ENCODE data around the gene GSDMA.
A peak's percentile ranks its signal among the peaks of the same experiment; 100 is the strongest.

The GSDMA gene

DNA sequence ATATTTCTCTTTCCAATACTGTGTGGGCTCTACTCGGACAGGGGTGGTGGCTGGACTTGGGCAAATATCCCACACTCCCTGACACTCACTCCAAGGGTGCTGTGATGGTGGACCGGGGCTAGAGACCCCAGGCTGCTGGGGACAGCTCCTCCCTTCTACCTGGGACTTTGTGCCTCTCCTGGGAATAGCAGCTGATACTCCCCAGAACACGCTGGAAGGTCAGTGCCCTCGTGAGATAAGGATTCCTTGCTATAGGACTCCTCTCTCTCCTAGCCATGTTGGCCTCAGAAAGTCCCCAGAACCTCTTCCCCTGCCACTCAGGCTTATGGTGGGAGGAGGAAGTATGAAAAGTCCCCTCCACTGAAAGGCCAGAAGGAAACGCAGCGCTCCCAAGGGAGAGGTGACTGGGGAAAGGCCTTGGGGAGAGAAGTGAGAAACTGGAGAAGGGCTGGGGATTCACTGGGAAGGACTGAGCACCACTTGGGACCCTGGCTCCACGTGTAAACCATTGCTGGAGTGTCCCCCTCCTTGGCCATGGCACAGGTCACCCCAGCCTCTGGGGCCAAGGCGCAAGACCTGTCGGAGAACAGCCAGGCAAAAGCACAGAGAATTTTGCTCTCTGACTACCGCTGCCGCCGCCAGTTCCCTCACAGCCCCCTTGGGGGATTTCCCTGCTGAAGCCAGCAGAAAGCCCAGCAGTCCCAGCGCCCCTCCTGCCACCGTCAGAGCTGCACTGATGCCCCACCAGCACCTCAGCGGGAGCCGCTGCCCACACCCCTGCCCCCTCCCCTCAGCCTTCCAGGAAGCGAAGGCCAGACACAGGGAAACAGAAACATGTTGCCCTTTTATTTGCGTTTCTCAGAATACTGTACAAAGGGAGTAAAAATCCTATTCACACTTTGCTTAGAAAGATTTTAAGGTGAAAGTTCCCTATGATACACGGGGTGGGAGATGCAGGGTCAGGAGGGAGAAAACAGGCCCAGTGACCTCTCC is 42.3 kb upstream of the GSDMA start:
- TF ChIP-seq, protein P1, sequence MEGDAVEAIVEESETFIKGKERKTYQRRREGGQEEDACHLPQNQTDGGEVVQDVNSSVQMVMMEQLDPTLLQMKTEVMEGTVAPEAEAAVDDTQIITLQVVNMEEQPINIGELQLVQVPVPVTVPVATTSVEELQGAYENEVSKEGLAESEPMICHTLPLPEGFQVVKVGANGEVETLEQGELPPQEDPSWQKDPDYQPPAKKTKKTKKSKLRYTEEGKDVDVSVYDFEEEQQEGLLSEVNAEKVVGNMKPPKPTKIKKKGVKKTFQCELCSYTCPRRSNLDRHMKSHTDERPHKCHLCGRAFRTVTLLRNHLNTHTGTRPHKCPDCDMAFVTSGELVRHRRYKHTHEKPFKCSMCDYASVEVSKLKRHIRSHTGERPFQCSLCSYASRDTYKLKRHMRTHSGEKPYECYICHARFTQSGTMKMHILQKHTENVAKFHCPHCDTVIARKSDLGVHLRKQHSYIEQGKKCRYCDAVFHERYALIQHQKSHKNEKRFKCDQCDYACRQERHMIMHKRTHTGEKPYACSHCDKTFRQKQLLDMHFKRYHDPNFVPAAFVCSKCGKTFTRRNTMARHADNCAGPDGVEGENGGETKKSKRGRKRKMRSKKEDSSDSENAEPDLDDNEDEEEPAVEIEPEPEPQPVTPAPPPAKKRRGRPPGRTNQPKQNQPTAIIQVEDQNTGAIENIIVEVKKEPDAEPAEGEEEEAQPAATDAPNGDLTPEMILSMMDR (IDR thresholded peaks at IDR 0.05; ENCODE audit: low read depth, low read length), result no peak
- H3K4me3 ChIP-seq (ENCODE audit: low read depth, low read length), result no peak overlapping the region
- no peak overlapping the region for H3K27ac ChIP-seq
- peaks cover 42% of the 10 kb centered on the region for H3K36me3 ChIP-seq
- H3K9me3 ChIP-seq (ENCODE audit: severe bottlenecking), result no peaks in the 10 kb centered on the region
- no peak for DNase-seq
- H3K27me3 ChIP-seq (ENCODE audit: insufficient read depth, low read depth, severe bottlenecking), result no peaks in the 10 kb centered on the region

DNA sequence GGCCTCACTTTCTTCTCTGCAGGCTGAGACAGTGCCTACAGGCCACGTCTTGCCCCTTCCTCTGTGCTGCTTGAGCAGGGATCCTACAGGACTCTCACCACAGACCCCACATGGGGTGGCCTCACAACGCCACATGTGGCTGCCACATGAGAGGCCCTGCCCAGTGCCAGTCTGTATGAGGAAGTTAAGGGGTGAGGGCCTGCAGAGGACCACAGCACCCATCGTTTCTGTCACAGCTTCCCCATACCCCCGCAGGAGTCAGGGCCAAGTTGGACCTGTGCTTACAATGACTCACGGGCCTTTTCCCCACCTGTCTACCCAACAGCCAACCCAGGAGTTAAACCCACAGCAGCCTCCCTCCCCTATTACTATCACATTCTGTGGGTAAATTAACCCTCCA is 41.5 kb upstream of the GSDMA start:
- TF ChIP-seq, protein P1 (IDR thresholded peaks at IDR 0.05; ENCODE audit: low read depth, low read length), result no peak
- Histone ChIP-seq H3K27me3 (ENCODE audit: insufficient read depth, low read depth, severe bottlenecking) (no peaks in the 10 kb centered on the region), H3K27ac (no peak overlapping the region), H3K4me3 (ENCODE audit: low read depth, low read length) (no peak overlapping the region), H3K9me3 (ENCODE audit: severe bottlenecking) (no peaks in the 10 kb centered on the region), H3K36me3 (peaks cover 42% of the 10 kb centered on the region)
- no peak for DNase-seq

DNA sequence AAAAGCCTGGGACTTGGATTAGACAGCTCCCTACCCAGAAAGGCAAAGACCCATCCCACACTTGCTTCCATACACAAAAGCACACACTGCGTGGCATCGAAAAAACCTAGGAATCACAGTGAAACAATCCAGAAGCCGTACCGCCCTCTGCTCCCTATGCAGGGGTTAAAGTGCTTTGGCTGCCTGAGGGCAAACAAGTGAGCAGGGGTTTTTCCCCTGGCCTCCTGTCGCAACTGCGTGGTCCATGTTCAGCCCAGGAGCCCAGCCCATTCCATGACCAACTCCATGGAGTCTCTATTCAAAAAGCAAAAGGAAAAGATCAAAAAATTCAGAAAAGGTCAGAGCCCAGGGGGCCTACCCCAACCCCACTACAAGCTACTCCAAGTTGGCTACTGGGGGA is 40.8 kb upstream of the GSDMA start:
- Histone ChIP-seq H3K27ac (no peak overlapping the region), H3K4me3 (ENCODE audit: low read depth, low read length) (no peak overlapping the region), H3K27me3 (ENCODE audit: insufficient read depth, low read depth, severe bottlenecking) (no peaks in the 10 kb centered on the region), H3K9me3 (ENCODE audit: severe bottlenecking) (no peaks in the 10 kb centered on the region), H3K36me3 (peaks cover 42% of the 10 kb centered on the region)
- DNase-seq, result no peak
- TF ChIP-seq, protein P1 (IDR thresholded peaks at IDR 0.05; ENCODE audit: low read depth, low read length), result no peak

DNA sequence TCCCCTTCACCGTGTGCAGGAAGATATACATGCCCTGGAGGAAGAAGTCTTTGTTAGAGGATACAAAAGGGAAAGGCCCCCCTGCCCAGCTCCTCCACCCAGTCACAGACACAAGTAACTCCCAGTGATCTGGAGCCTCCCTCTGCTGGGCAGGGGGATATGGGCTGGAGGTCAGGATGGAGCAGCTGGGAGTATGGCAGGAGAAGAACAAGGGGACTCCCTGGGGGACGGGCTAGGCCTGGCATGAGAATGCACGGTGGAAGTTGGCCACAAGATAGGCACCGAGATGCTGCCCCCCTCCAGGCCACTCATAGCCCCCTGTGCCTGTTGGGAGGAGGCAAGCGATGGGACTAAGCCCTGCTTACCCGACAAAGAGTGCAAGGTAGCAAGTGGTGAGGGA is 39.6 kb upstream of the GSDMA start:
- TF ChIP-seq, protein P1 (IDR thresholded peaks at IDR 0.05; ENCODE audit: low read depth, low read length), result no peak
- H3K9me3 ChIP-seq (ENCODE audit: severe bottlenecking), result no peaks in the 10 kb centered on the region
- no peak overlapping the region for H3K27ac ChIP-seq
- DNase-seq, result no peak
- no peak overlapping the region for H3K4me3 ChIP-seq (ENCODE audit: low read depth, low read length)
- peaks cover 42% of the 10 kb centered on the region for H3K36me3 ChIP-seq
- no peaks in the 10 kb centered on the region for H3K27me3 ChIP-seq (ENCODE audit: insufficient read depth, low read depth, severe bottlenecking)

DNA sequence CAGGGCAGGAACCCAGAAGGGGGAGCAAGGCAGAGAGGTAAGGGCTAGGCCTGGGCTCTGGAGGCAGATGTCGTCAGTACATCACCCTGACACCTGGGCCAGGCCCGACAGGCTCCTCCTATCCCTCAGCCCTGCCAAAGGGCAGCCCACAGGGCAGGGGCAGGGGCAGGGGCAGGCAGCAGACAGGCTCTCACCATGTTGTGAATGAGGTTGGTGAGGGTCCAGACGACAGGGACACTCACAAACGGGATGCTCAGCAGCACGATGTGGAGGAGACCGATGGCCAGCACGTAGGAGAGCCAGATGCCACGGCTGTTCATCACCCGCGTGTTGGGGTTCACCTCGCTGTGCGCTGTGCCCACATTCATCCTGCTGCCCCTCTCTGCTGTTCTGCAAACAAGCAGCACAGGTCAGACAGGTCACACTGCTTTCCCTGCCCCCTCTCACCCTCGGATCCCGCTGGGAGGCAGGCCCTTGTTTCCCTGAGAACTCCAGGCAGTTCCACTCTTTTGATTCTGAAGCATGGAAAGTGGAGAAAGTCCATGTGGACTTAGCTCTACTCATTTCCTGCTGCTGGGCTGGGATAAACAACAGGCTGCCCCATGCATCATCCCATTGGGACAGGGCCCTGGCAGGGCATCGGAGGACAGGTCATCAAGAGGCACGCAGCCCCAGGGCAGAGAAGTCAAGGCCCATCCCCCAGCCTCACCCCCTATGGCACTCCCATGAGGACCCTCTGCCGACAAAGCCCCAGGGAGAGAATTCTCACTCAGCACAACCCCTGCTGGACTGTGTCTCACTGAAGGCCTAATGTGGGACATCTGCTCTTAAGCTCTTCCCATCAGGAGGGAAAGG is 38.7 kb upstream of the GSDMA start:
- Histone ChIP-seq H3K4me3 (ENCODE audit: low read depth, low read length) (no peak overlapping the region), H3K9me3 (ENCODE audit: severe bottlenecking) (no peaks in the 10 kb centered on the region), H3K27ac (no peak overlapping the region), H3K27me3 (ENCODE audit: insufficient read depth, low read depth, severe bottlenecking) (no peaks in the 10 kb centered on the region), H3K36me3 (peaks cover 41% of the 10 kb centered on the region)
- TF ChIP-seq, protein P1 (IDR thresholded peaks at IDR 0.05; ENCODE audit: low read depth, low read length), result peak; percentile 38; the same call in 1 of the 2 replicates
- DNase-seq, result no peak

Measured in WERI-Rb-1 (cell line).